T-helper 22 cell (primary cell): ENCODE data around the gene NSD2.
"Not testable (repeated sequence)": the region's sequence is repeated elsewhere in the genome, so short reads cannot be mapped to it uniquely, and the experiment has no call there.

Experiments
- DNase-seq: peaks from one replicate; pipeline ENCODE4 v3.0.0-alpha.2; 2020; ENCODE audit warnings: low read depth

The NSD2 gene

DNA sequence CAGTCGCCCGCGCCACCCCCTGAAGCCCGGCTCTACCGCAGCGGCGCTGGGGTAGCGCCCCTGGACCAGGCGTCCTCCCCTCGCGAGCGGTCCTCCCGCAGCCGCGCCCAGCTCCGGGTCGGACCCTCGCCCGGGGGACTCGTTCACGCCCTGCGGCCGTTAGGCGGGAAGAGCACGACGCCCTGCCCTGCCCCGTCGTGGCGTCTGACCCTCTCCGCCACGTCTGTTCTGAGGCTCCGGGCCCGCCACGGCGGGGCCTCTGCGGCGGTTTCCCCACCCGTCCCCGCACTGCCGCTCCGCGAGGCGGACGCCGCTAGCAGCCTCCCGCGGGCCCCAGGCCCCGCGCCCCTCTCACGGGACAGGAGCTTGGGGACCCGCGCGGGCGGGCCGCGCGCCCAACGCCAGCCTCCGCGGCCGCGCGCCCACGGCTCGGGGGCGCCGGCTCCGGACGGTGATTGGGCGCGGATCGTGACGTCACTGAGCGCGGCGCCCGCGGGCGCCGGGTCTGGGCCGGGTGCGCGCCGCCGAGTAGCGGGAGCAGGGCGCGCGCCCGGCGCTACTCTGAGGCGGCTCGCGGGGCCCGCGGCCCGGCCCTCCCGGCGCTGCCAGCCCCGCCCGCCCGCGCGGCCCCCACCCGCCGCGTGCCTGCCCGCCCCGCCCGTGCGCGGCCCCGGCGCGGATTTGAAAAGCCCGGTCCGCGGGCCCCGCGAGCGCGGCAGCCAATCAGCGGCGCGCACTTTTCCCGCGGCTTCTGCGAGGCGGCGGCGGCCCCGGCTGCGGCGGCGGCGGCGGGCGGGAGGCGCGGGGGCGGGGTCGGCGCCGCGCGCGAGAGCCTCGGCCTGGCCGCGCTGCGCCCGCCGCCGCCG is at the start of gene NSD2:
NSD2 (plus strand) TSS at position 816 of the 866 bp plus-strand sequence. CDS start 29,262 bp downstream, outside the sequence.
- peak; percentile 83 for DNase-seq

DNA sequence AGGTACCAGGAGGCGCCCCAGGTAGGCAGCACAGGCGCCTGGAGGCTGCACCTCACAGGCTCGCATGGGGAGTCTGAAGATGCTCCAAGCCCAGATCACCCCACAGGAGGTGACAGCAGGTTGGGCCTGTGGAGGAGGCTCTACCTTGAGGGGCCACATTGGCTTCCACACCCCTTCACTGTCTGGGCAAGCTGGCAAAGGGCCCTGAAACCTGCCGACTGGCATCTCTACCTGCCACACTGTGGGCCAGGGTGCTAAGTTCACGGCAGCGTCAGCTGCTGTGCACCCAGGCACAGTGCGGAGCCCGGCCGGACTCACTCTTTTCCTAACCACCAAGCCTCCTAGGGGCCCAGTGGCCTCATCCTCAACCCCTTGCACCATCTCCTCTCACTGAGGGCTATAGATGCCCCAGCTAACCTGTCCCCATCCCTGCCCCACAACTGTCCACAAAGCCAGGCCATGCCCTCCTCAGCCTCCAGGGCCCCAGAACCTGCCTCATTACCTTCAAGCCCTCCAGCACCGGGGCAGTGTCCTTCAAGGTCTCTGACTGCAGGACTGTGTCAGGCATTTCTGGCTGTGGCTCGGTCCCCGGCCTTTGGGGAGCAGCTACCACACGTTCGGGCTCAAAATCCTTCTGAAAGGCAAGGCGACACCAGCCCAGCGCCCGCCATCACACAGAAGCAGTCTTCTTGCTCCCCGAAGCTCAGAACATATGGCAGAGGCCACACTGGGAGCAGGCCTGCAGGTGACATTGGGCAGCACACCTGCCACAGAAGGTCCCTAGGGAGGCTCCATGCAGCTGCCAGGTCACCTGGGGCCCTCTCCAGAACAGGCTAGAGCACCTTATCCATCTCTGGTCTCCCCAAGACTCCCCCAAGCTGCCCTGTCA is 49.3 kb upstream of the NSD2 start:
- DNase-seq: no peak

GRCh38 chr4:1822568-1823544 is 48.3 kb upstream of the NSD2 start:
- DNase-seq: no peak

DNA sequence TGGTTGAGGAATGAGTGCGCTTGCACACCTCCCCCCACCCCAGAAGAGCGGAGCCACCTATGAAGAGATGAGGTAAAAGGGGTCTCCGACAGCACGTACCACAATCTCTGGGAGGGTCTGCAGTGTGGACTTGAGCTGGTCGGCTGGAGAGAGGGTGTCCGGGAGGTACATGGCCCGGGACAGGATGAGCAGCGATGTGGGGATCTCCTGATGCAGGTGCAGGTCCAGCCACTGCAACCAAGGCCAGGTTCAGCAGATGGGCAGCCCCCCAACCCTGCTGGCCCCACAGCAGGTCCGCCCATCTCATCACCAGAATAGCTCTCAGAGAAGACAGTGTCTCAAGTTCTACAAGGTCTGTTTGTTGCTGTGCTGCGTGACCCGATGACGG is 47.7 kb upstream of the NSD2 start:
- DNase-seq: no peak

DNA sequence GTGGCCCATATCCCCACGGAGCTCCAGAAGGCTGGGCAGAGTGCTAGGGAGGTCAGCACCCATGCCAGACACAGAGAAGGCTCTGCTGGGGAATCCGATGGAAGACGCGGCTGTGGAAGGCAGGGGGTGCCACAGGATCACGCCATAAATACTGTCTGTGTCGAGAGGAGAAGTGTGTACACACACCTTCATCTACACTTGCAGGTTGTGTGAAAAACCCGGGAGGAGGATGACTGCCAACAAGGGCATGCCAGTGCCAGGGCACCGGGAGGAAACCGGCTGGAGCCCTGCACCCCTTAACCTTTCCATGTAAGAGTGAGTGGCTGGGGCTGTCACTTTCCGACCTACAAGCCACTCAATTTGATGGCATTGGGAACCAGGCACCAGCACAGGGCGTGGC is 46.4 kb upstream of the NSD2 start:
- DNase-seq: no peak

DNA sequence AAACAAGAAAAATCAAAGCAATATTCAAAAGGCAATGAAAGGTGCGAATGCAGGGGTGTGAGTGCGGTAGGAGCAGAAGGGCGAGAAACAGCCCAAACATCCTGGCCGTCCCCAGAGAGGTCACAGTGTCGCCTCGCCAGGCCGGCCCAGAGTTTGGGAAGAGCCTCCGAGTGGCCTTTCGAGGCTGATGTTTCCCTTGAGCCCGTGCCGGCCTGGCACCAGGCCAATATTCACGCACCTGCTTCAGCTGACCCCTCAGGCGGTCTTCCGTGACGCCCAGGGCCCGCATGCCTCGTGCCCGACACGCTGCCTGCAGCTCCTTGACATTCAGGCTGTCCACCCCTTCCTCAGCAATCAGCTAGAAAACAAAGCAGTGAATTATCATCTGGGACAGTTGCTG is 45.9 kb upstream of the NSD2 start:
- DNase-seq: no peak

DNA sequence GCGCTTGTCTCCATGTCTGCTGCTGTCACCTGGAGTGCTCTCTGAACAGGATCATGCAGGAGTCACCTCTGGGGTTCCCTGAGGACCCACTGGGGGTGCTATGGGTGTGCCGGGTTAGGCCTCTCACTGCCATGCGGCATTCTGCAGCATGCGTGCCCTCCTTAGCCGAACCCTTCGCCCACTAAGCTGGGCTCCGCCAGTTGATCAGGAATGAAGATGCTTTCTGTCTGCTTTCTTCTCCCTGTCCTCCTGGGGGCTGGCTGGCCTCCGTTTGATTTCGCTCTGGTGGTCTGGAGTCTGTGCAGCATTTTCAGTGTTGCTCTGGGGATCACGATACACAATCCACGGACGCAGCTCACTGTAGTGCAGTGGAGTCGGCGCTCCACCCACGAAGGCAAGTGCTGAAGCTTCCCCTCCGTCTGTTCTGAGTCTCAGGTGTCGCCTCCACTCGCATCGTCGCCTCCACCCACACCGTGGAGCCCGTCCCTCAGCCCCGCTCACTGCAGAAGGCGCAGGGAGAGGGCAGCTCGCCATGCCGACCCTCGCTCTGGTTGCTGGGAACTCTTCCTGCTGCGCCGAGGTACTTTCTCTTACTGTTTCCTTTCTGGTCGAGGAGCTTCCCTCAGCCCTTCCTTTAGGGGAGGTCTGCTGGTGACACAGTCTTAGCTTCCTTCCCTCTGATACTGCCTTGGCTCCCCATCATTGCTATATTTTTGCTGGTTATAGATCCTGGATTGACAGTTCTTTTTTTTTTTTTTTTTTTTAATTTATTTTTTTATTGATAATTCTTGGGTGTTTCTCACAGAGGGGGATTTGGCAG is 44.5 kb upstream of the NSD2 start:
- DNase-seq: no peak

GRCh38 chr4:1830234-1830633 is 41.0 kb upstream of the NSD2 start:
- no peak for DNase-seq

GRCh38 chr4:1830642-1831228 is 40.5 kb upstream of the NSD2 start:
- no peak for DNase-seq

DNA sequence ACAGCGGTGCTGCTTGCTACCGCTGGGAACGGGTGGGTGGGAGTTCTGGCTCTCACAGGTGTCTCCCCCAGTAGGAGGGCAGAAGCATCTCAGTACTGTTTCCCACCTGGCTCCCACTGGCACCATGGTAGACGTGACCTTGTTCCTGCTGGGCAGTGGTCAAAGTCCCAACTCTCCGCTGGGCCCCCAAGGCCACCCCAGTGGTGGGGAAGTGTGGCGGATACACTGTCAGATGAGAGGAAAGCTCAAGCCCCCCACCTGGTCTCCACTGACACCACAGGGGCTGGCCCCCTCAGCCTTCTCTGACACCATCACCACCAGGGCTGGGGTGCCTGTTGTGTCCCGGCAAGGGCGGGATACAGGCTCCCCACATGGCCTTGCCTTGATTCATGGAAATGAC is 39.9 kb upstream of the NSD2 start:
- DNase-seq: no peak

GRCh38 chr4:1832690-1833089 is 38.5 kb upstream of the NSD2 start:
- DNase-seq: no peak

GRCh38 chr4:1833307-1834046 is 37.7 kb upstream of the NSD2 start:
- DNase-seq: no peak

DNA sequence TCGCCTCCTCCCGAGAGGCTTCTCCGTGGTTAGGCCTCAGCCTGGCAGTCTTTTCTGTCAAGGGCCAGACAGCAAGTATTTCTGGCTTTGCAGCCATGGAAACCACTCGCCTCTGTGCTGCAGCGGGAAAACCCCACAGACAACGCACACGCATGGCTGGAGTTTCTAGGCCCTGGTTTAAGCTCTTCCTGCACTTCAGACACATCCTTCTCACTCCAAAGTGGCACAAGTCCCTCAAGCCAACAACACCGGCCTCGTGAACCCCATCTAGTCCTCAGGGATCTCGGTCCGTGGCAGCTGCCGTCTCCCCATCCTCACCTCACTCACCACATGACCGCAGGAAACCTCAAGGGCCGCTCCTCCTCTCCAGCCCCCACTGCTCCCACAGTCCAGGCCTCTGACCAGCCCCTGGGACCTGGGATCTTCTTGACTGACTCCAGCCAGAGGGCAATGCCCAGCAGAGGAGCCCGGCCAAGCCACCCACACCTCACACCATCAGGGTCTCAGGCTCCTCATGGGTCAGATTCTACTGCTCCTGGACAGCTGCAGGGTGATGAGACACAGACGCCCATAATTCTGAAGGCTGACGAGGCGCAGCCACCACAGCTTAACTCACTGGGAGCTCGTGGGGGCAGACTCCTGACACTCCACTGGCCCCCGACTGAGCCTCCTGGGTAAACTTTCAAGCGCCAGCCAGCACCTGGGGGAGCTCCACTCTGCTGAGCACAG is 37.0 kb upstream of the NSD2 start:
- no peak for DNase-seq

DNA sequence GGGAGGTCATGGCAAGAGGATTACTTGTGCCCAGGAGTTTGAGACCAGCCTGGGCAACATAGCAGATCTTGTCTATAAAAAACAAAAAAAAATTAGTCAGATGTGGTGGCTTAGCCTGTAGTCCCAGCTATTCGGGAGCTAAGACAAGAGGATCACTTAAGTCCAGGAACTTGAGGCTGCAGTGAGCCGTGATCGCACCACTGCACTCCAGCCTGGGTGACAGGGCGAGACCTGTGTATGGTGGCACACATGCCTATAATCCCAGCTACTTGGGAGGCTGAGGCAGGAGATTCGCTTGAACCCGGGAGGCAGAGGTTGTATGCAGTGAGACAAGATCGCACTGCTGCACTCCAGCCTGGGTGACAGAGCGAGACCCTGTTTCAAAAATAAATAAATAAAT is 35.4 kb upstream of the NSD2 start:
- not testable (repeated sequence) for DNase-seq

GRCh38 chr4:1836650-1837049 is 34.5 kb upstream of the NSD2 start:
- DNase-seq: no peak

DNA sequence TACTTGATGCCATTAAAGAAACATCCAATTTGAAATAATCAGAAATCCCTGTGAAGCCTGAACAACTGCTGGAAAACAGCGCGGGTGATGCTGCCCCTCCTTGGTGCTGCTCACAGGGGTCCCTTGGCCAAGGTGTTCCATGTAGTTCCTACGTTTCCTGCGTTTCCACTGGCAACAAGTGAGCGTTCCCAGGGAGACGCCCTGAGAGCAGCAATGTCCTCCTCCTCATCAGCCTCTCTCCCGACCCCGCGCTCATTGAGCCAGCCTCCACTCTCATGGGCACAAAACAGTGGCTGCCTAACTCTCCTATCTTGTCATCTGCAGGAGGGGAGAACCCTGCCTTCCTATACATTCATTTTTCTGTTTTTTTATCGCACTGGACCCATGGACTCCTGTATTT is 34.1 kb upstream of the NSD2 start:
- DNase-seq: no peak

DNA sequence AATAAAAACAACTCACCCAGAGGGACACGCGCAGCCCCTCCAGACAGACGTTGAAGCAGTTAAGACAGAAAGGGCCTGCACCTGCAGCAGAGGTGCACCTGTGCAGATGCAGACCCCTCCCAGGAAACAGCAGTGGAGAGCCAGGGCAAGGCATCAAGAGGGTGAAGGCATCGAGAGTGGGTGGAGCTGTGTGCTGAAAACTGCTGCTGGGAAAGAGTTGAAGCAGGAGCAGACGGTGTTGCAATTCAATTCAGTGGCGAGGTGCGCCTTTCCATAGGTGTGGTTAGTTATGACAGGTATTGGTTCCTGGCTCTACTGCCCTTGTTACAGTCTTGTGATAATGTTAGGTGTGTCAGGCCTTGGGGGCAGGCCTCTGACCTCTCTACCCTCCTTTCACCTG is 31.9 kb upstream of the NSD2 start:
- no peak for DNase-seq

- no peak for DNase-seq
These were observed 29.8 kb upstream of the NSD2 start for GRCh38 chr4:1841201-1841886.

DNA sequence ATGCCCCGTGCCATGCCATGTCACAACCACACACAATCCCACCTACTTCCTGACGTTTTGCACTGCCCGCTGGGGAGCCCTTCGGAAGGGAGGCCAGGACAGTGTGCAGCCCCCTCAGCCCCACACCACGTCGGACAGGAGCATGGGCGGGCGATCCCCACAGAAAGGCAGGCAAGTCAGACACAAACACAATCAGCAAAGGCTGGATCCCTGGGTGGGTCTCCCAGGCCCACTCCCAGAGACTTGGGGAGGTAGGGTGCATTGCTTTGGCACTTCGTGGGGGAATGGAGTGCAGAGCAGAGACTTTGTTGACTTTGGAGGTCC is 29.3 kb upstream of the NSD2 start:
- DNase-seq: no peak
